DND-41 (cell line): ENCODE measurements around the gene SLC22A1.
"Not testable (repeated sequence)": the region's sequence is repeated elsewhere in the genome, so short reads cannot be mapped to it uniquely, and the experiment has no call there.

Experiments
- EZH2 ChIP-seq: IDR thresholded peaks from 3 replicates; pipeline ENCODE4 v1.6.1; 2012; ENCODE audit warnings: borderline replicate concordance, low read depth, mild to moderate bottlenecking, moderate library complexity, low read length, inconsistent platforms; ENCODE audit not compliant: severe bottlenecking
- TF ChIP-seq, protein P1 (sequence below): IDR thresholded peaks from 2 replicates; pipeline ENCODE4 v1.5.1; 2012; ENCODE audit warnings: borderline replicate concordance, low read length, moderate library complexity, mild to moderate bottlenecking; ENCODE audit not compliant: poor library complexity, severe bottlenecking; ENCODE audit errors: extremely low read depth

DNA sequence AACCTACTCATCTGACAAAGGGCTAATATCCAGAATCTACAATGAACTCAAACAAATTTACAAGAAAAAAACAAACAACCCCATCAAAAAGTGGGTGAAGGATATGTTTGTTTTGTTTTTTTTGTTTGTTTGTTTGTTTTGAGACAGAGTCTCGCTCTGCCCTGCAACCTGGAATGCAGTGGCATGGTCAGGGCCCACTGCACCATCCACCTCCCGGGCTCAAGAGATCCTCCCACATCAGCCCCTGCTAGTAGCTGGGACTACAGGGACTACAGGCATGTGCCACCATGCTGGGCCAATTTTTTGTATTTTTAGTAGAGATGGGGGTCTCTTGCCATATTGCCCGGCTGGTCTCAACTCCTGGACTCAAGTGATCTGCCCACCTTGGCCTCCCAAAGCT is 44.3 kb downstream of the SLC22A1 start:
- TF ChIP-seq, protein P1, sequence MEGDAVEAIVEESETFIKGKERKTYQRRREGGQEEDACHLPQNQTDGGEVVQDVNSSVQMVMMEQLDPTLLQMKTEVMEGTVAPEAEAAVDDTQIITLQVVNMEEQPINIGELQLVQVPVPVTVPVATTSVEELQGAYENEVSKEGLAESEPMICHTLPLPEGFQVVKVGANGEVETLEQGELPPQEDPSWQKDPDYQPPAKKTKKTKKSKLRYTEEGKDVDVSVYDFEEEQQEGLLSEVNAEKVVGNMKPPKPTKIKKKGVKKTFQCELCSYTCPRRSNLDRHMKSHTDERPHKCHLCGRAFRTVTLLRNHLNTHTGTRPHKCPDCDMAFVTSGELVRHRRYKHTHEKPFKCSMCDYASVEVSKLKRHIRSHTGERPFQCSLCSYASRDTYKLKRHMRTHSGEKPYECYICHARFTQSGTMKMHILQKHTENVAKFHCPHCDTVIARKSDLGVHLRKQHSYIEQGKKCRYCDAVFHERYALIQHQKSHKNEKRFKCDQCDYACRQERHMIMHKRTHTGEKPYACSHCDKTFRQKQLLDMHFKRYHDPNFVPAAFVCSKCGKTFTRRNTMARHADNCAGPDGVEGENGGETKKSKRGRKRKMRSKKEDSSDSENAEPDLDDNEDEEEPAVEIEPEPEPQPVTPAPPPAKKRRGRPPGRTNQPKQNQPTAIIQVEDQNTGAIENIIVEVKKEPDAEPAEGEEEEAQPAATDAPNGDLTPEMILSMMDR: not testable (repeated sequence)
- TF ChIP-seq EZH2: not testable (repeated sequence)
